Fibroblast of skin of right biceps (primary cell): ENCODE results near the gene NAPSA.

ENCODE experiments used
- DNase-seq: peaks from one replicate; pipeline ENCODE4 v3.0.0-alpha.2; 2013

The NAPSA gene

DNA sequence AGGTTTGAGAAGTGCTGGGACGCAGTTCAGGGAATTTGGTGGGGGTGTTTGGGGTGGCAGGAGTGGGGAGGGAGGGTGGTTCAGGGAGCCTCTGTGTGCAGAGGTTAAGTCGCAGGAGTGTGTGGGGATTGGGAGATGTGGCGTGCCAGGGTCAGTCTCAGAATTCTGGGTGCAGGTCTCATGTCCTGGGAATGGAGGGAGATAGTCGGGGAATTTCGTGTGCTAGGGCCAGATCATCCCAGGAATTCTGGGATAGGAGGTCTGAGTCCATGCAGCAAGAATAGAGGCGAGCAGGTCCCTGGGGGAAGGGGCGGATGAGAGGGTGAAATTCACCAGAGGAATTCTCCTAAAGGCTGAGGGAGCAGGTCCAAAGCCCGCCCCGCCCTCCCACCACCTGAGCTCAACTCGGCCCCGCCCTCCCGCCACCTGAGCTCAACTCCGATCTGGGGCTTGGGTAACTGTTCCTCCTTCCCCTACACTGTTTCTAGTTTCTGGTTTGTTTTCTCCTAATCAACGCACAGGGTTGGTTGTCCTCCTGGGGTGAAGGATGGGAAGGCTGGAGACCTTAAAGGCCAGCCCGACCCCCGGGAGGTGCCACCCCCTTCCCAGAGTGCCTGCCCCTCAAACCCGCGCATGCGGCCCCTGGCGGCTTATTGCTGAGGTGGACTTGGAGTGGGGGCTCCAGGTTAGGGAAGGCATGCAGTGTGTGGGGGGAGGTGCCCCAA is 51.5 kb downstream of the NAPSA start:
- DNase-seq, result no peak

DNA sequence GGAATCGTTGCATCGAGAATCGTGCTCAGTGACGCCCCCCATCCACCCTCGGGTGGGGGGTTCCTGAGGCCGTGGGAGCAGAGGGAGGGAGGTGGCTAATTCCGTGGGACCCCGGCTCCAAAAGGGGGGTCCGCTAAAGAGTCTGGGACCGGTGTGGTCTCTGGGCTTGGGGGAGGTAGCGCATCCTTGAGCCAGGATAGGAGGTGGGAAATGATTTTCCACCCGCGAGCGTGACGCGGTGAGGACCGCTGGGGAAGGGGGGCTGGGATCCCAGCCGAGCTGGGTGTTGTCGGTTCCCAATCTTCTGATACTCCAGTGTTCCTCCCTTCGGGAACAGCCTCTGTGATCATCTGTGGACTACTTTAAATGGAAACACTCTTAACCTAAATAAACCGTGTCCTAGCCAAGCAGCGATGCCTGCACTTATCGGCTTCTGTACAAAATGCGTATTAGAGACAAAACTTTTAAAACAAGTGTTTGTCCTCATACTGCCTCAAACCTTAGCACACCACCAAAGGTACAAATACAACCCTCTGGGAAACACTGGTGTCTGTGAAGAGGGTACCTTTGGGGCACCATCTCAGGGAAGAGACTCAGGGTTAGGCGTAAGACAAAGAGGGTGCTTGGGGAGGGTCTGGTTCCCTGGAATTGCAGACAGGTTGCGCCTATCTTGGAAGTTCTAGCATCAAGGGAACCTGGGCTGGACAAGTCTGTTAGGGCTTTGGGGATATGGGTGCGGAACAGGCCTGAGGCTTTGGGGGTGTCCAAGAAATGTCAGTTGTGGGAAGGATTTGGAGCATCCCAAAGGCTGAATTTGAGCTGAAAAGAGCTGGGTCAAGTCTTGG is 52.2 kb downstream of the NAPSA start:
- no peak for DNase-seq

DNA sequence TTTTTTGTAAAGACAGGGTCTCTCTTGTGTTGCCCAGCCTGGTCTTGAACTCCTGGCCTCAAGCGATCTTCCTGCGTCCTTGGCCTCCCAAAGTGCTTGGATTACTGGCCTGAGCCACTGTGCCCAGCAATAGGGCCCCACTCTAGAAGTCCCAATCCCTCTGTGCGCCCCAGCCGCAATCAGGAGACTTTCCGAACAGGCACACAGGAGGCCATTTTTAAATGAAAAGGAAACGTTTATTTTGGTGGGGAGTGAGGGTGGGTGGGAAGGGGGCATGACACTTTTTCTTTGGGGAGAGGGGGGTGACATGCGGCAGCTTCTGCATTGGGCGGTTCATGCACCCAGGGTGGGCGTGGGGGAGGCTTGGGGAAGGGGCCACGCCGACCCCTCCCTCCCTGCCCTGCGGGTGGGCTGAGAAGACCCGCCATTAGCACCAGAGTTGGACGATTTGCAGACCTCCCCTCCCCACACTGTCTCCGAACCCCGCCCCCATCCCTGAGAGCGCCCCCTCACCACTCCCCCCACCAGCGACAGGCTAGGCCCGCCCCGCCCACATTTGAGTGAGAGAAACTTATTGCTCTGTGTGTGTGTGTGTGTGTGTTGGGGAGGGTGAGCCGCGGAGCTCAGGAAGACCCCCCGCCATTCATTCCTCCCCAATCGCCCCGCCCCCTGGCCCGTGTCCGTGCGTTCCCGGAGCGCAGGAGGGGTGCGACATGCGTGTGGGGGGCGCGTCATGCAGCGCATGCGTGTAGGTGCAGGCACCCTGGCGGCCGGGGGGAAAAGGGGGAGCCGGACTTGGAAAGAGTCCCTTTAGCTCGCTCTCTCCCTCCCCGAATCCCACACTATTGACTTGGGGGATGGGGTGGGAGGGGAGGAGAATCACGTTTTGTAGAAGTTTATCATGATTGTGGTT is 53.5 kb downstream of the NAPSA start:
- DNase-seq, result peak; percentile 6

DNA sequence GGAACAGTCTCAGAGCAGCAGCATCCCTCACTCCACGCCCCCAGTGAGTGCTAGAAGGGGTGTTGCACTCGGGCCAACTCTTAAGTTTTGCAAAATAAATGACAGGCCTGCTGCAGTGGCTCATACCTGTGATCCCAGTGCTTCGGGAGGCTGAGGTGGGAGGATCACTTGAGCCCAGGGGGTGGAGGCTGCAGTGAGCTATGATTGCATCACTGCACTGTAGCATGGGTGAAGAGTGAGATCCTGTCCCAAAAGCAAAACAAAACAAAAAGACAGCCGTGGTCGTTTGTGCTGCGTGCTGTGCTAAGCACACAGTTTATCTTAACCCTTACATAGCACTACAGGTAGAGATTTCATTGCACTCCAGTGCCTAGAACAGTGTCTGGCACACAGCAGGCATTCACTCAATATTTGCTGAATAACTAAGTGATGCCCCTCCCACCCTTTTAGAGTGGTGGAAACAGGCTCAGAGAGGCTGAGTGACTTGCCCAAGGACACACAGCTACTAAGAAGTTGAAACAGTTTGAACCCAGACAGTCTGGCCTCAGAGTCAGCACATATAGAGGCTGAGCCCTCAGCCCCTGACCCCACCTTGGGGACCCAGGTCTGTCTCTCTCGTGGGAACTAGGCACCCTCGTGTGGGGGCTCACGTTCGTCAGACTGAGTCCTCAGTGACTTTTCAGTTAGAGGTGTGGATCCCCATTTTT is 54.5 kb downstream of the NAPSA start:
- DNase-seq, result no peak

DNA sequence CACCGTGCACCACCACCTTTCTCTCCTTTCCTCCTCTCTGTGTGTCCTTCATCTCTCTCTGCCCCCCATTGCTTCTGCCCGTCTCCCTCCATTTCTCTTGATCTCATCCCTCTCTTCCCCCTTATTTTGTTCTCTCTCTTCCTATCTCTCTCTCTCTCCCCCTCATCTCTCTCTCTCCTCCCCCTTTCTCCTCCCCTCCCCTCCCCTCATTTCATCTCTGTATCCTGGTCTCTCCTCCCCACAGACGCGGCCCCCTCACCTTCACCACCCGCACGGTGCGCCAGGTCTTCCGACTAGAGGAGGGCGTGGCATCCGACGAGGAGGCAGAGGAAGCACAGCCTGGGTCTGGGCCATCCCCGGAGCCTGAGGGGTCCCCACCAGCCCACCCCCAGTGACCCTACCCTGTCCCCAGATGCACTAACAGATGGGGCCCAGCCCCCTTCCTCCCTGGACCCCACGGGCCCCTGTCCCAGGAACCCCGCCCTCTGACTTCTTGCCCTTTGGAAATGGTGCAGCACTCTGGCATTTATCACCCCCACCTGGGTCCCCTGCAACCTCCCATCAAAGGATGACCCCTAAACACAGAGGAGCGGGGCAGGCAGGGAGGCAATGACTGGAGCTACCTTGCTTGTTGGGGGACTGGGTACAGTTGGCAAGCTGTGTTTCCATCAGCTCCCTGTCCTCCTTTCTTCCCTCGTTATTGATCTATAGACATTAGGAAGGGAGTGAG is 55.9 kb downstream of the NAPSA start:
- DNase-seq, result no peak

DNA sequence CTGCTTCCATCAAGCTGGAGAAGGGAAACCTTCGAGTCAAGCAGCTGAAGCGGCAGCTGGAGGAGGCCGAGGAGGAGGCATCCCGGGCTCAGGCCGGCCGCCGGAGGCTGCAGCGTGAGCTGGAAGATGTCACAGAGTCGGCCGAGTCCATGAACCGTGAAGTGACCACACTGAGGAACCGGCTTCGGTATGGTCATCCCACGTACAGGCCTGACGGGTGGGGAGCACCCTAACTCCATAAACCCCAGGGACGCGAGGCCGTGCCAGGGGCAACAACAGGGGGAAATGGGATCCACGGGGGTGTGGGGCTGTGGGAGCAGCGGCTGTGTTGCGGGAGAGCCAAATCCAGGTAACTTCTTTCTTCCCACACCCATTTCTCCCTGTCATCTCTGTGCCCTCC is 56.4 kb downstream of the NAPSA start:
- DNase-seq, result no peak
